ENCODE results near the gene STARD9. TPM values are rescaled to one million over a fixed set of nuclear protein-coding genes. Genes with fewer than 3 reads are reported as not detected.
"Not testable (repeated sequence)": the region's sequence is repeated elsewhere in the genome, so short reads cannot be mapped to it uniquely, and the experiment has no call there.

Gene STARD9
- total RNA-seq, 1 donor from 2014 or later: 5.7 TPM

DNA sequence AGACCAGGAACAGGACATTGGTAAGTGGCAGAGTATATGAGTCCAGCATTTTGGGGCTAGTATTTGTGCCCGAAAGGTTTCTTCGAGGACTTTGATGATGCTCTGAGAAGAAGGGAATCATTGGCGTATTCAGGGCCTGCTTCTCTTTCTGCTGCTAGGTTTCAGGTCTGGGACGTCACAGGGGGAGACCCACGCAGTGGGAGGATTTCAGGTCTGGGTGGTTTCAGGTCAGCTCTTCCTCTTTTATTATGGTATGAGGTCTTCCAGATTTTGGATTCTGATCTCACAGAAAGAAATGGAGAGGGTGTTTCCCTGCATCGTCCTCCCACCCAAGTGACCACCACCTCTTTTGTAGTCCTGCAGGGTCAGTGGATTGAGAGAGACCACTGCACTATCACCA is 99.1 kb downstream of the STARD9 start:
- no peak overlapping the region for H3K4me3 ChIP-seq (ENCODE audit: low read depth, low read length)
- TF ChIP-seq, protein P1, sequence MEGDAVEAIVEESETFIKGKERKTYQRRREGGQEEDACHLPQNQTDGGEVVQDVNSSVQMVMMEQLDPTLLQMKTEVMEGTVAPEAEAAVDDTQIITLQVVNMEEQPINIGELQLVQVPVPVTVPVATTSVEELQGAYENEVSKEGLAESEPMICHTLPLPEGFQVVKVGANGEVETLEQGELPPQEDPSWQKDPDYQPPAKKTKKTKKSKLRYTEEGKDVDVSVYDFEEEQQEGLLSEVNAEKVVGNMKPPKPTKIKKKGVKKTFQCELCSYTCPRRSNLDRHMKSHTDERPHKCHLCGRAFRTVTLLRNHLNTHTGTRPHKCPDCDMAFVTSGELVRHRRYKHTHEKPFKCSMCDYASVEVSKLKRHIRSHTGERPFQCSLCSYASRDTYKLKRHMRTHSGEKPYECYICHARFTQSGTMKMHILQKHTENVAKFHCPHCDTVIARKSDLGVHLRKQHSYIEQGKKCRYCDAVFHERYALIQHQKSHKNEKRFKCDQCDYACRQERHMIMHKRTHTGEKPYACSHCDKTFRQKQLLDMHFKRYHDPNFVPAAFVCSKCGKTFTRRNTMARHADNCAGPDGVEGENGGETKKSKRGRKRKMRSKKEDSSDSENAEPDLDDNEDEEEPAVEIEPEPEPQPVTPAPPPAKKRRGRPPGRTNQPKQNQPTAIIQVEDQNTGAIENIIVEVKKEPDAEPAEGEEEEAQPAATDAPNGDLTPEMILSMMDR (IDR thresholded peaks at IDR 0.05; ENCODE audit: insufficient read depth, low read length, poor library complexity, severe bottlenecking): no peak
- no peak for DNase-seq (ENCODE audit: low read depth)
- no peaks in the 10 kb centered on the region for H3K27me3 ChIP-seq (ENCODE audit: control insufficient read depth, insufficient read depth, low read length)
- H3K36me3 ChIP-seq (ENCODE audit: control insufficient read depth, insufficient read depth, low read length): no peaks in the 10 kb centered on the region

DNA sequence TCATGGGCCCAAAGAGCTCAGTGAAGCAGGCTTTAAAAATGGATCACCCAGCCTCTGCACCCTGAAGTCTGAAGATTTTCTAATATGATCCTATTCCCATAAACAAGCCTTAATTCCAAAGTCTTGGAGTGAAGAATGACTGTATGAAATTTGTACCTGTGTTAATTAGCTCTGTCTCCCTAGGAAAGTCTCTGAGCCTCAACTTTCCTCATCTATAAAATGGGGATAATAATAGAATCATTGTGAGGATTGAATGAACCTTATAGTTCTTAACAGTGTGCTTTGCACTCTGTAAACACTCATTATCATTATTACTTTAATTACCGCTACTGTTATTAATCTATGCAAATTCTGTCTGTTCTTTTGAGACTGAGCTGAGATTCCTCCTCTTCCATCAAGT is 99.6 kb downstream of the STARD9 start:
- Histone ChIP-seq H3K27me3 (ENCODE audit: control insufficient read depth, insufficient read depth, low read length) (no peaks in the 10 kb centered on the region), H3K36me3 (ENCODE audit: control insufficient read depth, insufficient read depth, low read length) (no peaks in the 10 kb centered on the region), H3K4me3 (ENCODE audit: low read depth, low read length) (no peak overlapping the region)
- TF ChIP-seq, protein P1 (IDR thresholded peaks at IDR 0.05; ENCODE audit: insufficient read depth, low read length, poor library complexity, severe bottlenecking): no peak
- no peak for DNase-seq (ENCODE audit: low read depth)

DNA sequence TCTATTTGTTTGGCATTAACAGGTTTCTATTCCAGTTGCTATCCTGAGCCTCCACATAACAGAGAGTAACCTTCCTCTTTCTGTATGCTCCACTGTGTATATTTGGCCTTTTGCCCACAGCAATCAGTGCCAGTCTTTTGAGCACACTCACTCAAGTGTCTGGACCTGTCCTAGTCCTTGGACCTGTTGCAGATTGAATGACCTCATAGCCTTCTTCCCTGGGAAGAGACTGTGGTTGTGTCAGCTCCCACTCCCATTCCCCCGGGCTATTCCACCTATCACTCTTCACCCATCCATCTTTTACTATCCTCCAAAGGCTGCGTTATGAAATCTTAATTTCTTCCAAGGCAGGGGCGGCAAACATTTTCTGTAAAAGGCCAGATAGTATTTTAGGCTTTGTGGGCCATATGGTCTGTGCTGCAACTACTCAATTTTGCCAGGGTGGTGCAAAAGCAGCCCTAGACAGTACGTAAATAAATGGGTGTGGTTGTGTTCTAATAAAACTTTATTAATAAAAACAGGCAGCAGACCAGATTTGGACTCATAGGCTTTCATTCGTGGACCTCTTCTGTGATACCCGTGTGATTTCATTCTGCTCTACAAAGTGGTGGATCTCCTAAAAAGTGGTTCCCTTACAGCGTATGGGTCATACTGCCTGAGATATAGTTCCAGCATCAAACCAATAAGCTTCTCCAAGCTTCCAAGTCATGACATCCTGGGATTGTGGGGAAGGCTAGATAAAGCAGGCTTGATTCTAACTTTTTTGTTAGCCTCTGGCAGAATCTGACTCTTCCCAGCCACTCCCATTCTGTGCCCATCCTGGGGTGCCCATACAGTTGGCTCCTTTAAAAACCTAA is 104.1 kb downstream of the STARD9 start:
- no peak overlapping the region for H3K4me3 ChIP-seq (ENCODE audit: low read depth, low read length)
- TF ChIP-seq, protein P1 (IDR thresholded peaks at IDR 0.05; ENCODE audit: insufficient read depth, low read length, poor library complexity, severe bottlenecking): no peak
- DNase-seq (ENCODE audit: low read depth): no peak
- H3K27me3 ChIP-seq (ENCODE audit: control insufficient read depth, insufficient read depth, low read length): no peaks in the 10 kb centered on the region
- H3K36me3 ChIP-seq (ENCODE audit: control insufficient read depth, insufficient read depth, low read length): no peaks in the 10 kb centered on the region

DNA sequence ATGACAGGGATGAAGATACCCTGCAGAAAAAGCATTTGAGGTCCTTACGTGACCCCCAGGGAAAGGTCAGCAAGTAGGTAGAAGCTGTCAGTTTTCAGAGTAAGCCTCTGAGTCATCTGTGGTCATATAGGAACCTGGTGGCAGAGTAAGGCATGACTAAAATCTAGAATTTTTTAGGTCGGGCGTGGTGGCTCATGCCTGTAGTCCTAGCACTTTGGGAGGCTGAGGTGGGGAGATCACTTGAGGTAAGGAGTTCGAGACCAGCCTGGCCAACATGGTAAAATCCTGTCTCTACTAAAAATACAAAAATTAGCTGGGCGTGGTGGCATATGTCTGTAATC is 104.7 kb downstream of the STARD9 start:
- H3K36me3 ChIP-seq (ENCODE audit: control insufficient read depth, insufficient read depth, low read length); H3K4me3 ChIP-seq (ENCODE audit: low read depth, low read length); H3K27me3 ChIP-seq (ENCODE audit: control insufficient read depth, insufficient read depth, low read length); DNase-seq (ENCODE audit: low read depth): not testable (repeated sequence)

DNA sequence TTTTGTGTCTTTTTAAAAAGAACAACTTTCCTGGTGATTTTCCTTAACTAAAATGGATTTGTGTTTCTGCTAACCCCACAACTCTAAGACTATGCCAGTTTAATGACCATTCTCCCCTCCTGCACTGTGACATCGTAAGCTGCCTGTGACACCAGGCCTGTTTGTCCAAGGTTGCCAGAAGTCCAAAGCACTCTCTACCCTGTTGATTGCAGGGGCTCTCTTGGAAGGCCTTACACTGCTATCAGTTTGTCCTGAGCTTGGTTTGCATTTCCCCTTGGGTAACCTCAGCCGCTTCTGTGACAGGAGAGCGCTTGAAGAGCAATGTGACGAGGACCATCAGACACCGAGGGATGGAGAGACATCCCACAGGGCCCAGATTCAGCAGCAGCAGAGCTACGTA is 105.7 kb downstream of the STARD9 start:
- Histone ChIP-seq H3K4me3 (ENCODE audit: low read depth, low read length) (no peak overlapping the region), H3K27me3 (ENCODE audit: control insufficient read depth, insufficient read depth, low read length) (no peaks in the 10 kb centered on the region), H3K36me3 (ENCODE audit: control insufficient read depth, insufficient read depth, low read length) (no peaks in the 10 kb centered on the region)
- TF ChIP-seq, protein P1 (IDR thresholded peaks at IDR 0.05; ENCODE audit: insufficient read depth, low read length, poor library complexity, severe bottlenecking): no peak
- no peak for DNase-seq (ENCODE audit: low read depth)

DNA sequence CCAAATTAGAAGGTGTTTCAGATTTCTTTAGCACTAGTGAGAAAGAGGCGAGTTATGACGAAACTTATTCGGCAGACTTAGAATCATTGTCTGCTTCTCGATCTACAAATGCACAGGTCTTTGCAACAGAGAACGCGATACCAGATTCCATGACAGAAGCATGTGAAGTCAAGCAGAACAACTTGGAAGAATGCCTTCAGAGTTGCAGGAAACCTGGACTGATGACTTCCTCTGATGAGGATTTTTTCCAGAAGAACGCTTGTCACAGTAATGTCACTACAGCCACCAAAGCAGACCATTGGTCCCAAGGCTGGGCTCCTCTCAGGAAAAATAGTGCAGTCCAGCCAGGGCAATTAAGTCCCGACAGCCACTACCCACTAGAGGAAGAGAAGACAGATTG is 110.9 kb downstream of the STARD9 start:
- DNase-seq (ENCODE audit: low read depth): no peak
- TF ChIP-seq, protein P1 (IDR thresholded peaks at IDR 0.05; ENCODE audit: insufficient read depth, low read length, poor library complexity, severe bottlenecking): no peak
- H3K36me3 ChIP-seq (ENCODE audit: control insufficient read depth, insufficient read depth, low read length): peaks cover 1% of the 10 kb centered on the region
- H3K27me3 ChIP-seq (ENCODE audit: control insufficient read depth, insufficient read depth, low read length): no peaks in the 10 kb centered on the region
- H3K4me3 ChIP-seq (ENCODE audit: low read depth, low read length): no peak overlapping the region

Measured in kidney epithelial cell (primary cell).